Fibroblast of skin of right quadriceps (primary cell): ENCODE data around the gene PFKFB2.

Source experiments
- DNase-seq: peaks from one replicate; pipeline ENCODE4 v3.0.0-alpha.2; 2013

The PFKFB2 gene

GRCh38 chr1:207093944-207094343 lies 40.9 kb downstream of the PFKFB2 start:
- DNase-seq: no peak

DNA sequence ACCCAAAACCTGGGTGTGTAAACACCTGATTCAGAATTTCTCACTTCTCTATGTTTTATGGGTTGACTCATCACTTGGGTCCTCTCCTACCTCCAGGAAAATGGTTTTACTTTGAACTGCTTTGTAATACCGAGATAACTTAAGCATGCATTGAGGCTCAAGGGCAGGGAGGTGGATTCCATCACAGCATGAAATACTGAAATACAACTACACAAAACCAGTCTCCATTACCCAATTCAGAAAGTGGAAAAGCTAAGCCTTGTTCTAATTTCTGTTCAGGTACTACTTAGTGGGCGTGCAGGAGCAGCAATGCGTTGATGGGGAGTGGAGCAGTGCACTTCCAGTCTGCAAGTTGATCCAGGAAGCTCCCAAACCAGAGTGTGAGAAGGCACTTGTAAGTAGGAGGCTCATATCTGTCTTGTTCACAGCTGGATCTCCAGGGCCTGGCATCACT lies 44.8 kb downstream of the PFKFB2 start:
- no peak for DNase-seq

GRCh38 chr1:207101720-207102119 lies 48.6 kb downstream of the PFKFB2 start:
- DNase-seq: no peak

DNA sequence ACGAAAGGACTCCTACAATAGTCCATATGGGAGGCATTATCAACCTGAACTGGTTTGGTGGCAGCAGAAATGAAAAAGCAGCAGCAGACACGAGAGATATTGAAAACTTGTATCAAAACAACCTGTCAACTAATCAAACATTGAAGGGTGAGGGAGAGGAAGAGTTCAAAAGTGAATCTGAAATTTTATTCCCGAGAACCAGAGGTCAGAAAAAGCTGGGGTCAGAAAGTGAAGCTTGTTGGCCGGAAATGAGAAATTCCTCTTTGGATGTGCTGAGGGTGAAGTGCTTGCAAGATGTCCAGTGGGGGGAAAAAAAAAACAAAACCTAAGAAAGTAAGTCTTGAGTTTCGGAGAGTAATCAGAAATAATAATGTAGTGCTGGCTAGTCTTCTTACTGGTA lies 49.1 kb downstream of the PFKFB2 start:
- no peak for DNase-seq

DNA sequence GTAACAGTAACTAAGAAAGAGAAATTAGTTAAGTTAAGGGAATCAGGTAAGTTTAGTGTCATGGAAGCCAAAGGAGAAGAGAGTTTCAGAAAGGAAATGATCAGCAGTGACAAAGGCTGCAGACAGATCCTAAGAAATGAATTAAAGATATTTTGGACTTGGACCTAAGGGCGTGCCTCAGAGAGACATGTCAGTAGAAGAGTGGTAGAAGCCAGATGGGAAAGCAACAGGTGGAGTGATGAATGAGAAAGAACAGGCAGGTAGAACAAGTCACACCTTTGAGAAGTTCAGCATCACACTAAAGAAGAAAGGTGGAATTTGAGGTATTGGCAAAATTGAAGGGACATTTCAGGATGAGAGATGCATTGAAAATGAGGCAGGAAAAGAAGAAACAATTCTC lies 49.6 kb downstream of the PFKFB2 start:
- DNase-seq: no peak

GRCh38 chr1:207103892-207104373 lies 50.9 kb downstream of the PFKFB2 start, which contains the start of gene C4BPA:
C4BPA (plus strand) TSS chr1:207104233; CDS start chr1:207113026, 8,793 bp downstream.
- DNase-seq: no peak

DNA sequence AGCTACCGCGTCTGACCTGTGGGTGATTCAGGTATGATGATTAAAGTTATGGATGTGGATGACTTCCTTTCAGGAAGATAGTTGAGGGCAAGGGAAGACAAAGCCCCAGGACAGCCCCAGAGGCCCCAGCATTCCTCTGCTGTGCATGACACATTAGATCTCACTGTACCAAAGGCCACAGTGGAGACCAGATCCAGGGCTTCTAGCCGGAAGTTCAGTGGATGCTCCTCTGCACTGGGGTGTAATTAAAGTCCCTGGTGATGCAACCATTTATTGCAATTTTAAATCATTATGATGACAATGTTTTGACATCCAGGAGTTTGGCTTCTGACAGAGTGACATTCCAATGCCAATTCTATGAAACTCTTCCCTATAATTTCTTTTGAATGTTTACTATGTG lies 55.9 kb downstream of the PFKFB2 start:
- no peak for DNase-seq

- no peak for DNase-seq
Measured at GRCh38 chr1:207112616-207113296, 59.7 kb downstream of the PFKFB2 start.

DNA sequence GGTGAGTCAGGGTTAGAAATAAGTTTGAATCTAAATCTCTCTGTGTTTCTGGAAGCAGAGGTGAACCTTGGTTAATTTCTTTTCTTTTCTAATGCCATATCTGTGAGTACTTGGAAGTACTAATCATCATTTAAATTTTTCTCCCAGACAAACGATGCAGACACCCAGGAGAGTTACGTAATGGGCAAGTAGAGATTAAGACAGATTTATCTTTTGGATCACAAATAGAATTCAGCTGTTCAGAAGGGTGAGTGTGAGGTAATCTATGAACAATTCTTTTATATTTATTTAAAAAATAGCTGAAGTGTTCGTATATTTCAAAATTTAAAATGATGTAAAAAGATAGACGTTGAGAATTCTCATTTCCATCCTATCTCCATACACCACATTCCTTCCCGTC lies 62.2 kb downstream of the PFKFB2 start:
- peak; percentile 16 for DNase-seq

DNA sequence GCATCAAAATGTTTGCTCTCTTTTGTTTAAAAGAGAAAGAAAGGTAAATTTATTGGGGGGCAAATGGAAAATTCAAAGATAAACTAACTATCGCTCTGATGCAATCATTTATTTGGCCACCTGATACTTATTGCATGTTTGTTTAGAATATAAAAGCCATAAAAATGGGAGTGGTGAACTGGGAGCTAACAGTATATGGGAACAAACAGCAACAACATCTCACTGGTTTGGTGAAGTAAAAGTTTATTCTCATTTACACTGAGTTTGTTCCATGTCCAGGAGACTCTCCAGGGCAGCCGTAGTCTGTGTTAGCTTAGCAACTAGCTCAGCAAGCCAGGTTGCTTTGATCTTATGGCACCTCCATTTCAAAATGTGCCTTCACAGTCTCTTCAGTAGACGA lies 71.3 kb downstream of the PFKFB2 start:
- DNase-seq: no peak

DNA sequence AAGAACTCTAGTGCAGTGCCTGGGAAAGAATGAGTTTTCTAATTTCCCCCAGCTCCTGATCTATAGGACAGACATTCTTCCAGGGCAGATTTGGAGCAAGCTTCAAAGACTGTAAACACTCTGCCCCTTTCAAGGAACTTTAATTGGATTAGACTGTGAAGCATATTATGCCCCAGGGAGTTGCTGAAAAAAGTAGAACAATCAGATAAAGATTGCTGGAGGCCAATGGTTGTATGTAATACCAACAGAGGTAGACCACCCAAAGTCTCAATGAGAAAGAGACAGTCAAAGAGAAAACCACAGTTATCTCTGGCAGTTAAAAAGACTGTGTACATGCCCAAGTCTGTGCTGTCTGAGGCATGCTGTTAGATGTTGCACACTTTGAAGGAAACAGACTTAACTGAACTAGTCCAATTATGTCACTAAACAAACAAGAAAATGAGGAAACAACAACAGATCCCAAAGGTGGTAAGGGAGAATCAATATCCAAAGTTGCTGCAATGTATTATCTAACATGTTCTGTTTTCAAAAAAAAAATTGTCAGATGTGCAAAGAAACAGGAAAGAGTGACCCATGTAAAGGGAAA lies 75.4 kb downstream of the PFKFB2 start:
- DNase-seq: no peak

- no peak for DNase-seq
Measured at GRCh38 chr1:207129053-207129452, 76.0 kb downstream of the PFKFB2 start.
